HG02610 (cell line): ENCODE measurements around the gene NTM.

ENCODE experiments used
- ATAC-seq: cut with Tn5 transposase; IDR thresholded peaks from one replicate; pipeline ENCODE4 v1.9.1; 2021; ENCODE audit warnings: mild to moderate bottlenecking, moderate library complexity; ENCODE audit not compliant: unreplicated experiment

Gene NTM

GRCh38 chr11:132122735-132123134 is 752.3 kb downstream of the NTM start:
- ATAC-seq = no peak

- no peak for ATAC-seq
These were observed 753.0 kb downstream of the NTM start for GRCh38 chr11:132123449-132123848.

GRCh38 chr11:132123854-132124835 is 753.7 kb downstream of the NTM start:
- no peak for ATAC-seq

GRCh38 chr11:132125988-132126871 is 755.8 kb downstream of the NTM start:
- peak; percentile 46 for ATAC-seq

DNA sequence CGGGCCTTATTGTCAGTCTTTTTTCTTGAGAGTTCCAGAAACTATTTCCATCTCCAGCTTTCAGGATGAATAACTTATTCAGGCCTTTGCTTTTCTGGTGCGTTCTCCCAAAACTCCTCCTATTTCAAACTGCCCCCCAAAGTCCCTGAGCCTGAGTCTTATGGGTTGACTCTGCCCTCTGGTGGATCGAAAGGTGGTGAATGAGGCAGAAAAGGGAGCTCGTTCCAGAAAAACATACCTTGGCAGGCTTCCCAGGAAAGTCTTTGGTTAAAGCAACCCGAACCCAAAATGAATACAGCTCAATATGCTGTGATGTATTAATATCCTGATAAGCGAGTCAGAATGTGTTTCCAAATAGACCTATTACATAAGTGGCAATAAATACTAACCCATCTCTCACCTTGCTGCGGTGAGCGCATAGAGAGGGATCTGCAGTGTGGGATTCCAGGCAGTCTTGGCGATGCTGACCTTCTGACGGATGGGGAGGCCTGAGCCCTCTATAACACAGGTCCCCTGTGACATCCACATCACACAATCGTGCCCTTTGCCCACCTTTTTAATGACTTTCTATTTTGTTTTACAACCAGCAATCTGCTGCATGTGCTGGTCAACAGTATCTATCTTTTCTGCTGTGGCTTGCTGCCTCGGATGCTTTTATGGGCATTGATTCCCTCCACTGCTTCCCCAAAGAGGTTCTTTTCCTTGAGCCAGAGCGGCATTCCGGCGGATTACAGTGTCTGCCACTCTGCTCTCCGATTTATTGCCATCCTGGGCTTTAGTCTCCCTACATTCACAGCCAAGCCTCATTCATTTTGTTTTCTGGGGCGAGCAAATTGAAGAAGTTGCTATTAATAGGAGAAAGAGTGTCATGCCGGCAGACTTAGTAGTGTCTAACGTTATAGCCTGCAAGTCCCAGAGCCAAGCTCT is 756.8 kb downstream of the NTM start:
- ATAC-seq = no peak

- no peak for ATAC-seq
These were observed 757.5 kb downstream of the NTM start for GRCh38 chr11:132127900-132128288.

DNA sequence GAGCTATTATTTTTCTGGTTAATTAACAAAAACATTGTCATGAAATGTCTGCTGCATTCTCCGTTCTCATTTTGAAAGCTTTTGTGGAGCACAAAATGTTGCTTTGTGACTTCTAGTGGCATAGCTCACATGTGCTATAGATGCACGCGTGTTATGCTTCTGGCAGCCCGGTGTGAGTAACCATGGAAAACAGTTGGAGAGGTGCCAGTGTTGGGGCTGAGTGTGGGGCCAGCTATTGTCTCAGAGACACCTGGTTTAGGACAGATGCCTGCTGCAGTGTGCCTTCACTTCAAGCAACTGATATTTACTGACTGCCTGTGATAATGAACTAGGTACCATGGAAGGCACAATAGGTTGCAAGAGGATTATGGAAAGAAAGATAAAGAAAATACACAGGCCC is 760.6 kb downstream of the NTM start:
- ATAC-seq = no peak

DNA sequence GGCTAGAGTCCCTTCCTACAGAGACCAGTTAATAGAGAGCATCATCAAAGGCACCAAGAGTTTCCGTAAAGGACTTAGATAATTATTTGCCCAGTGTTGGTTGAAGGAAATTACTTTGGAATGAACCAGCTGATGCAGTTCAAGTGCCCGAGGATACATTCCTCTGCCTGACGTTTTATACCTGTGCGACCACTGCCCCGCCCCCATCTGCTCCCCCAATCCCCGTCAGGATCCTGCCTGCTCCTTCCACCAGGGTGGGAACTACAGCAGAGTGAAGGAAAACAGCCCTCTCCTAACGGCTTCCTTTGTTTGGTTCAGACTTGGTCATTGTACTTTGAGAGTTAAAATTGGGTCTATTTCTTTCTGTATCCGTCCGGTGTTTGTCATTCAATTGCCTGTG is 761.5 kb downstream of the NTM start:
- no peak for ATAC-seq

- no peak for ATAC-seq
These were observed 763.9 kb downstream of the NTM start for GRCh38 chr11:132134322-132134721.

DNA sequence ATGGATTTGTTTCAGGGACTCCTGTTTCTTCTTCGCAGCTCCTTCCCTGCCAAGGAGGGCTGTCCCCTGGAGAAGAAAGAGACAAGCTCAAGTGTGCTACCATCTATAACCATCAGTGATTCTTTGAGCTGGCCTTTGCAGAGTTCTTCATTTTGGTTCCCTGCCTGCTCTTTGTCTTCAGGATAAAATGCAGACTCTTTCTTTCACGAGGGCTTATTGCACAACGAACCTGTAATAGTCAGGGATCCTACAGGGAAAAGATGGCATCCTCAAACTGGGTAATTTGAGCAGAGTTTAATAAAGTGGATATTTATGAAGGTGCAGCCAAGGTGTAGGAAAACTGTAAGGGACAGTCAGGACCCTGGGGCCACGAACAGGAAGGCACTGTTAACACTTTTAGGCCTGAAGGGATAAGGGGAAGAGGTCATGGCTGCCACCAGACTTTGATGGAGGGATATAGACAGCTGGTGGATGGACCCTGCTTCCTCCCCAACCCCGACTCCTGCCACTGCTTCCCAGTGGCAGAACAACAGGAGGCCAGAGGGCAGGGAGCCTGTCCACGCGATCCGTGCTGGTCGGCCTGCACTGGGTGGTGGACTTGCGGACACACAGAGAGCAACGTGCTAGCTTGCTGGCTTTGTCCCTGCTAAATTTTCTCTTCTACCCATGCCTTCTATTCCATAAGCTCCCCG is 767.0 kb downstream of the NTM start:
- ATAC-seq = no peak

- ATAC-seq = no peak
These were observed 767.5 kb downstream of the NTM start for GRCh38 chr11:132137981-132138313.

- ATAC-seq = no peak
These were observed 768.8 kb downstream of the NTM start for GRCh38 chr11:132139181-132139580.

DNA sequence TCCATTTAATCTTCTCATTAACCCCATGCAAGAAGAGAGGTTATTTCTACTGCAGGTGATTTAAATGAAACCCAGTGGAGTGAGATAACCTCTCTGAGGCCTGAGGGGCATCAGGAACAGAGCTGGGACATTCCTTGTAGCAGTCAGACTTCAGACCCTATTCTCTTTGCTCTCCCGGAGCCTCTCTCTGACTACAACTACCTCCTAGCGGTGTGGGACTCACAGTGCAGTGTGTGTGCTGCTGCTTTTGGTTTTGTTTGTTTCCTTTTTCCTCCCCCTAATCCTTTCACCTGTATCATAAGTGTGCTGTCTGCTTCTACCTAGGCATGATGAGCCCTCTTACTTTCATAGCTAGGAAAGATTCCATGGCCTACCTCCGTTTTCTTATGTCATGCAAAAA is 769.6 kb downstream of the NTM start:
- ATAC-seq = no peak

DNA sequence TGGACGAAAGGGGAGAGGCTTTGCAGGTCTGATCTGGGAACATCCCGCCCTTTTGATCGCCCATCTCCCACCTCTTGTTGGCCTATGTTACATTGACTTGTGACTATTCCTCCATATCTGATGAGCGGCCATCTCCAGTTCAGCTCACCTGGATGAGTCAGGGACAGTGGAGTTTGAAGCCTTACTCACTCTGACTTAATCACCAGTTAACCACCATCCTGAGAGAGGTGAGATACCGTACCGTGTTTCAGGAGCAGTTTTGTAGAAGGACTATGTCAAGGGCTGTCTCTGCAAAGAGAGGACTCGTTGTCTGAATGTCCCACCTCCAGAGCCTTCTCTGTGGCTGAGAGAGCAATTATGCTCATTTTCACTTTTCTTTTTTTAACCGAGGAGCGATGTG is 771.7 kb downstream of the NTM start:
- no peak for ATAC-seq

GRCh38 chr11:132142554-132142953 is 772.1 kb downstream of the NTM start:
- ATAC-seq = no peak

DNA sequence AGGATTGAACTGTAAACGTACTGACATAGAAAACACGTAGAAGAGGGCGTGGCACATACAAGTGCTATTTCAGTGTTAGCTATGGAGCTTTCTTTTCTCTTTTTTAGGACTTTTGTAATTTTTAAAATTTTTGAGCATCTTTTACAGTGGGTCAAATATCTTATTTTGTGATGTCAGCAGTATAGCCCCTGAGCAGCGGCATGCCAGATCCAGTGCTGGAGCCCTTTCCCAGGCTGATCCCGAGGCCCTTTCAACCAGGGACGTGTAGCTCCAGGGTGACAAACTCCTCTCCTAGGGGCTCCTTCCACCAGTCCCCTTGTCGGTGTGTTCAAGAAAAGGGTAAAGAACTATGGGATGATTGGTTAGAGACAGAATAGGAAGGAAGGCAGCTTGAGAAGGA is 777.0 kb downstream of the NTM start:
- ATAC-seq = no peak

- ATAC-seq = no peak
These were observed 784.4 kb downstream of the NTM start for GRCh38 chr11:132154781-132155180.

DNA sequence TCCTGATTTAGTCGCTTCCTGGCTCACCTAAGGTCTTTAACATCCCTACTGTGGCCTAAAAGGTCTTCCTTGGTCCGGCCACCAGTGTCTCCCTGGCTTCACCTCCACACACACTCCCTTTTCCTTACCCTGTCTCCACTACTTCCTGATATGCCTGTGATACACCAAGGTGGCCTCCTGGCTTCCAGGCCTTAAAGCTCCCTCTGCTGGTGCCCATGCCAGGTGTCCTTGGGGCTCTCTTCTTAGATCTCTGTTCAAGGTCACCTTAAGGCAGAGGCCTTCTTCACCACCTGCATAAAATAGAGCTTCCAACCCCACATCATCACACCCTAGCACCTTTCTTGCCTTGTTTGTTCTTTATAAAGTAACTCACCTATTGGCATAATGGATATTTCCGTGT is 787.7 kb downstream of the NTM start:
- no peak for ATAC-seq

DNA sequence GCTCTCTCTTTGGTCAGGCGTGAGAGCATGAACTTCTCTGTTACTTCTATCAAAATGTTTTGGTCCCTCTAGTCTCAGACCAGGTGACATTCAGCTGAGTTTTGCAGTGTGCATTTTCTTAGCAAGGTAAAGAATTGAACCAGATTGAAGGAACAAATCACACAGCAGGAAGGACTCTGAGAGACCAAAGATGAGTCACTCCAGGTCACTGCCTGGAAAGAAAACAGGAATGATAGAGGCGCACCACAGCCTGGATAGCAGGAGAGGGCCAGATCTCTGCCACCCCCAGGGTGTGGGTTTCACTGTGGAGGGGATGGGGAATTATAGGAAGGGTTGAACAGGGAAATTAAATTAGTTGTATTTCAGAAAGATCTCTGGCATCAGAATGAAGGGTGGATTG is 788.3 kb downstream of the NTM start:
- ATAC-seq = no peak

DNA sequence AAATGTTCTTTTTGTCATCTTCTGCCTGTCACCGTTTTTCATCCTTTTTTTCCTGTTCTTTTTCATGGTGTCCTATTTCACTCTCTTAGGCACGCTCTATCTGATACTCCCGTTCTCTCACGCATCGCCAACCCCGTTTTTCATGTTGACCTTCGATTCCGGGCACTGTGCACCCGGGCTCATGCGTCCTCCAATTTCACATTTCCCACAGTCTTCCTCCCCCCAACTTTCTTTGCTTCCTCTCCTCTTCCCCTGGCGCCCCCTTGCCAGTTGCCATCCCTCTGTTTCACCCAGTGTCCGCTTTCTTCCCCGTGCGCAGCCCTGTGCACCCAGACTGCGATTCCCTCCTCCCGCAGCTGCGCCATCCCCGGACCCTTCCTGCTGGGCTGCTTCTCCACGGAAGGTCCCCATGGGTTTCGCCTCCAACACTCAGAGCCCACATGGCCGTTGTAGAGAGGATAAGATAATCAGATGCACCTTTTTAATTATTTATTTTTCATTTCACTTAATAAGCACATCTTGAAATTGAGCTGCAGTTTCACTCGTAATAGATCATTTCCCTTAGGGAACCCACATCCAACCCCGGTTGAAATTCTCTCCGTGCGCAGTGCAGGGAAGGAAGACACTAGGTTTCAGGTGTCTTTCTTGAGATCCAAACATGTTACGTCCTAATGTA is 791.1 kb downstream of the NTM start:
- ATAC-seq = no peak
